Measurements from ENCODE around the gene KIRREL3.

Gene KIRREL3

GRCh38 chr11:126978165-126978564 is 22.4 kb downstream of the KIRREL3 start:
- TF ChIP-seq POLR2AphosphoS5 (IDR thresholded peaks at IDR 0.05; ENCODE audit: borderline replicate concordance, low read depth, low read length), result no peak
- TF ChIP-seq EZH2 (IDR thresholded peaks at IDR 0.05), result no peak
- TF ChIP-seq FOXP2 (optimal IDR thresholded peaks at IDR 0.05; ENCODE audit: control extremely low read depth, extremely low read length, insufficient read depth), result no peak
- H3K4me3 ChIP-seq, result no peak overlapping the region
- no peak for DNase-seq (ENCODE audit: low read depth, low spot score)
- H3K27ac ChIP-seq, result no peak overlapping the region
- H3K36me3 ChIP-seq (ENCODE audit: insufficient read depth, low read length), result no peaks in the 10 kb centered on the region
- H3K9me3 ChIP-seq (ENCODE audit: low read depth, low read length), result no peaks in the 10 kb centered on the region
- H3K9ac ChIP-seq (ENCODE audit: insufficient read length), result no peak overlapping the region

GRCh38 chr11:126973051-126973450 is 27.5 kb downstream of the KIRREL3 start:
- Histone ChIP-seq H3K9ac (ENCODE audit: insufficient read length) (no peak overlapping the region), H3K9me3 (ENCODE audit: low read depth, low read length) (peaks cover 2% of the 10 kb centered on the region; the same call in 1 of the 2 replicates), H3K4me3 (no peak overlapping the region), H3K27ac (no peak overlapping the region), H3K36me3 (ENCODE audit: insufficient read depth, low read length) (no peaks in the 10 kb centered on the region)
- DNase-seq (ENCODE audit: low read depth, low spot score), result no peak
- no peak for TF ChIP-seq FOXP2 (optimal IDR thresholded peaks at IDR 0.05; ENCODE audit: control extremely low read depth, extremely low read length, insufficient read depth)
- no peak for TF ChIP-seq EZH2 (IDR thresholded peaks at IDR 0.05)
- no peak for TF ChIP-seq POLR2AphosphoS5 (IDR thresholded peaks at IDR 0.05; ENCODE audit: borderline replicate concordance, low read depth, low read length)

- DNase-seq (ENCODE audit: low read depth, low spot score), result no peak
- H3K27ac ChIP-seq, result no peak overlapping the region
- no peak overlapping the region for H3K4me3 ChIP-seq
- H3K36me3 ChIP-seq (ENCODE audit: insufficient read depth, low read length), result no peaks in the 10 kb centered on the region
- peaks cover 2% of the 10 kb centered on the region; the same call in 1 of the 2 replicates for H3K9me3 ChIP-seq (ENCODE audit: low read depth, low read length)
- no peak overlapping the region for H3K9ac ChIP-seq (ENCODE audit: insufficient read length)
- TF ChIP-seq EZH2 (IDR thresholded peaks at IDR 0.05) (no peak), POLR2AphosphoS5 (IDR thresholded peaks at IDR 0.05; ENCODE audit: borderline replicate concordance, low read depth, low read length) (no peak), FOXP2 (optimal IDR thresholded peaks at IDR 0.05; ENCODE audit: control extremely low read depth, extremely low read length, insufficient read depth) (no peak)
Observed at GRCh38 chr11:126971305-126971704, 29.3 kb downstream of the KIRREL3 start.

- no peak for DNase-seq (ENCODE audit: low read depth, low spot score)
- H3K36me3 ChIP-seq (ENCODE audit: insufficient read depth, low read length), result no peaks in the 10 kb centered on the region
- peaks cover 2% of the 10 kb centered on the region; the same call in 1 of the 2 replicates for H3K9me3 ChIP-seq (ENCODE audit: low read depth, low read length)
- H3K27ac ChIP-seq, result no peak overlapping the region
- no peak overlapping the region for H3K9ac ChIP-seq (ENCODE audit: insufficient read length)
- H3K4me3 ChIP-seq, result no peak overlapping the region
- TF ChIP-seq FOXP2 (optimal IDR thresholded peaks at IDR 0.05; ENCODE audit: control extremely low read depth, extremely low read length, insufficient read depth) (no peak), POLR2AphosphoS5 (IDR thresholded peaks at IDR 0.05; ENCODE audit: borderline replicate concordance, low read depth, low read length) (no peak), EZH2 (IDR thresholded peaks at IDR 0.05) (no peak)
Observed at GRCh38 chr11:126969865-126970479, 30.6 kb downstream of the KIRREL3 start.

- no peak for TF ChIP-seq EZH2 (IDR thresholded peaks at IDR 0.05)
- TF ChIP-seq POLR2AphosphoS5 (IDR thresholded peaks at IDR 0.05; ENCODE audit: borderline replicate concordance, low read depth, low read length), result no peak
- TF ChIP-seq FOXP2 (optimal IDR thresholded peaks at IDR 0.05; ENCODE audit: control extremely low read depth, extremely low read length, insufficient read depth), result no peak
- H3K36me3 ChIP-seq (ENCODE audit: insufficient read depth, low read length), result no peaks in the 10 kb centered on the region
- H3K9me3 ChIP-seq (ENCODE audit: low read depth, low read length), result peaks cover 2% of the 10 kb centered on the region; the same call in 1 of the 2 replicates
- DNase-seq (ENCODE audit: low read depth, low spot score), result no peak
- H3K27ac ChIP-seq, result no peak overlapping the region
- no peak overlapping the region for H3K4me3 ChIP-seq
- no peak overlapping the region for H3K9ac ChIP-seq (ENCODE audit: insufficient read length)
Observed at GRCh38 chr11:126968915-126969314, 31.7 kb downstream of the KIRREL3 start.

GRCh38 chr11:126965331-126965730 is 35.2 kb downstream of the KIRREL3 start:
- H3K9ac ChIP-seq (ENCODE audit: insufficient read length), result no peak overlapping the region
- no peaks in the 10 kb centered on the region for H3K9me3 ChIP-seq (ENCODE audit: low read depth, low read length)
- DNase-seq (ENCODE audit: low read depth, low spot score), result no peak
- no peak overlapping the region for H3K27ac ChIP-seq
- no peak overlapping the region for H3K4me3 ChIP-seq
- H3K36me3 ChIP-seq (ENCODE audit: insufficient read depth, low read length), result no peaks in the 10 kb centered on the region
- TF ChIP-seq FOXP2 (optimal IDR thresholded peaks at IDR 0.05; ENCODE audit: control extremely low read depth, extremely low read length, insufficient read depth) (no peak), EZH2 (IDR thresholded peaks at IDR 0.05) (no peak), POLR2AphosphoS5 (IDR thresholded peaks at IDR 0.05; ENCODE audit: borderline replicate concordance, low read depth, low read length) (no peak)

GRCh38 chr11:126963603-126964363 is 36.8 kb downstream of the KIRREL3 start:
- DNase-seq (ENCODE audit: low read depth, low spot score), result no peak
- Histone ChIP-seq H3K9ac (ENCODE audit: insufficient read length) (no peak overlapping the region), H3K36me3 (ENCODE audit: insufficient read depth, low read length) (no peaks in the 10 kb centered on the region), H3K9me3 (ENCODE audit: low read depth, low read length) (no peaks in the 10 kb centered on the region), H3K27ac (no peak overlapping the region), H3K4me3 (no peak overlapping the region)
- TF ChIP-seq EZH2 (IDR thresholded peaks at IDR 0.05) (no peak), FOXP2 (optimal IDR thresholded peaks at IDR 0.05; ENCODE audit: control extremely low read depth, extremely low read length, insufficient read depth) (no peak), POLR2AphosphoS5 (IDR thresholded peaks at IDR 0.05; ENCODE audit: borderline replicate concordance, low read depth, low read length) (no peak)

GRCh38 chr11:126963115-126963514 is 37.5 kb downstream of the KIRREL3 start:
- H3K27ac ChIP-seq, result no peak overlapping the region
- DNase-seq (ENCODE audit: low read depth, low spot score), result no peak
- TF ChIP-seq FOXP2 (optimal IDR thresholded peaks at IDR 0.05; ENCODE audit: control extremely low read depth, extremely low read length, insufficient read depth) (no peak), POLR2AphosphoS5 (IDR thresholded peaks at IDR 0.05; ENCODE audit: borderline replicate concordance, low read depth, low read length) (no peak), EZH2 (IDR thresholded peaks at IDR 0.05) (no peak)
- no peak overlapping the region for H3K9ac ChIP-seq (ENCODE audit: insufficient read length)
- no peaks in the 10 kb centered on the region for H3K36me3 ChIP-seq (ENCODE audit: insufficient read depth, low read length)
- no peaks in the 10 kb centered on the region for H3K9me3 ChIP-seq (ENCODE audit: low read depth, low read length)
- no peak overlapping the region for H3K4me3 ChIP-seq

All from SK-N-MC (cell line).